HG03460 (cell line): ENCODE data around the gene GALK1.

Experiments
- ATAC-seq: cut with Tn5 transposase; IDR thresholded peaks from one replicate; pipeline ENCODE4 v1.9.1; 2021; ENCODE audit not compliant: unreplicated experiment

Gene GALK1

GRCh38 chr17:75729351-75729750 lies 35.6 kb downstream of the GALK1 start:
- no peak for ATAC-seq

- no peak for ATAC-seq
Measured at GRCh38 chr17:75727391-75727790, 37.6 kb downstream of the GALK1 start.

- no peak for ATAC-seq
Measured at GRCh38 chr17:75725504-75725903, 39.5 kb downstream of the GALK1 start.

DNA sequence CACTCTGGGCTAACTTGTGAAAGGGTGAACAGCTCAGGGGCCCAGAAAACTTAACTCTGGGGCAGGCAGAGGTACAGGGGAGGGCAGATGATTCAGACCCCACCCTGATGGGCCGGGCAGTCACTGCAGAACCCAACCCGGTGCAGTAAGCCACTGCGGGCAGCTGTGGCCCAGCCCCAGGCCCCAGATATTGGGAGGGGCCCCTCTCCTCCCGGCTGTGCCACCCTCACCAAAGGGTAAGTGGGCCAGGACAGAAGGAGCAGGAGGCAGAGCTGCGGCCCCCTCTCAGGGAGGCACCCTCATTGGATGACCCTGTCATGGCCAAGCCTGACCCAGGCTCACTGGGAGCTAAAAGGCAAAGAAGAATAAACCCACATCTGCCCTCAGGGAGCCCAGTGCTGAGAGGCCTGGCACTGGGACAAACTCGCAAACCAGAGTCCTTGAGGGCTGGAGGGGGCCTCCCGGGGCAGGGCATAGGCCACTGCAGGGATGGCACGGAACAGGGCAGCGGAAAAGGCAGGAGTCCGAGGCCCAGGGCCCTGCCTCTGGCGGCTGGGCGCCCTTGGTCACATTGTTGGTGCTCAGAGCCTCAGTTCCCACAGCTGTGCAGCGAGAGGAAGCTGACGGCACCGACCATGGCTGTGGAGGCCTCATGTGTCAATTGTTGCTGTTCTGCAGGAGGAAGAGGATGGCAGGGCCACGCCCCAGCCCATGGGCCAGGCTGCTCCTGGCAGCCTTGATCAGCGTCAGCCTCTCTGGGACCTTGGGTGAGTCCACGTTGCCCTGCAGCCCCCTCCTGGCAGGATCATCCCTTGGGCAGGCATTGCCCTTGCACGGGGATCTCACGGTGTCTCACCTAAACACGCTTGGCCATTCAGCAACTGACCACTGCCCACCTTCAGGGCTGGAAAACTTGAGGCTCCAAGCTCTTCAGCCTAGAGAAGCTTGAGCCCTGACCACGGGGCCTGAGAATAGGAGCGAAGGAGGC lies 40.7 kb downstream of the GALK1 start:
- ATAC-seq = no peak

GRCh38 chr17:75723171-75723930 lies 41.6 kb downstream of the GALK1 start:
- no peak for ATAC-seq

GRCh38 chr17:75722542-75723095 lies 42.4 kb downstream of the GALK1 start:
- no peak for ATAC-seq

GRCh38 chr17:75722076-75722475 lies 42.9 kb downstream of the GALK1 start:
- no peak for ATAC-seq

DNA sequence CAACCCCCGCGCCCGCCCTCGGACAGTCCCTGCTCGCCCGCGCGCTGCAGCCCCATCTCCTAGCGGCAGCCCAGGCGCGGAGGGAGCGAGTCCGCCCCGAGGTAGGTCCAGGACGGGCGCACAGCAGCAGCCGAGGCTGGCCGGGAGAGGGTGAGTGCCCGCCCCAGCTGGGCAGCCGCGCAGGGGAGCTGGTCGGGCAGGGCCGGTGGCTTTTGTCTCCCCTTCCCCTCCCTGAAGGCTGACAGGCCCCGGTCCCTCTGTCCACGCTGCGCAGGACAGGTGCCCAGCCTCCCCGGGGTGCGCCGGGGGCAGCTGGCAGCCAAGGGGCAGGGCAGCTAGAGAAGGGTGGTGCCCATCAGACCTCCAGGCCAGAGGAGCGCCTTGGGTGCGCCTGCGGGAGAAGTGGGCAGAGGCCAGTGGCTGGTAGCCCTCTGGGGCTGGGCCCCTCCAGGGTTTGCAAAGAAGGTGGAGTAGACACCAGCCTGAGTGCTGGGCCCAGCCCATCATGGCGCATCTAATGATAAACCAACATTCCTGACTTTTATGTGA lies 43.5 kb downstream of the GALK1 start:
- no peak for ATAC-seq

GRCh38 chr17:75720656-75721462 lies 44.1 kb downstream of the GALK1 start, which contains the start of gene ITGB4:
ITGB4 (plus strand) TSS chr17:75721459; CDS start chr17:75724704, 3,245 bp downstream.
- ATAC-seq = no peak

DNA sequence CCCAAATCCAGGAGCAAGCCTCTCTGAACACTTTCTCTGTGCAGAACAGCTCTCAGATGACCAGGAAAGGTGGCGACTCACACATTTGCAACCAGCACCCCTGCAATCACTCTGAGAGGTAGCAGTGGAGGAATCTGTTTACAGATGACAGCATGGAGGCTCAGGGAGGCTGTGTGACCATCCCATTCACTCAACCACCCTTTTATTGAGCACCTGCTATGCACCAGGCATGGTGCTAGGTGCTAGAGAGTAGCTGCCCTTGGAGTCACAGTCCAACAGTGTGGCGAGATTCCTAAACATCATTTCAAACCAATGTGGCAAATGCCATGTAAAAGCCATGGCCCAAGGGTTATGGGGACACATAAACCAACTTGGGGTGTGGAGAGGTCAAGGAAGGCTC lies 45.3 kb downstream of the GALK1 start:
- no peak for ATAC-seq

- no peak for ATAC-seq
Measured at GRCh38 chr17:75712446-75712845, 52.5 kb downstream of the GALK1 start.
